ENCODE measurements around the gene CCNI2.

Gene CCNI2

GRCh38 chr5:132766020-132766805 is 19.0 kb downstream of the CCNI2 start:
- no peak for DNase-seq

GRCh38 chr5:132766806-132767055 is 19.5 kb downstream of the CCNI2 start:
- DNase-seq, result no peak

- DNase-seq, result peak; percentile 45
Measured at GRCh38 chr5:132767150-132767549, 19.9 kb downstream of the CCNI2 start.

- DNase-seq, result no peak
Measured at GRCh38 chr5:132768485-132768868, 21.3 kb downstream of the CCNI2 start.

- DNase-seq, result no peak
Measured at GRCh38 chr5:132770476-132771159, 23.4 kb downstream of the CCNI2 start.

- no peak for DNase-seq
Measured at GRCh38 chr5:132771503-132771998, 24.3 kb downstream of the CCNI2 start.

- DNase-seq, result no peak
Measured at GRCh38 chr5:132772291-132773070, 25.3 kb downstream of the CCNI2 start.

GRCh38 chr5:132773114-132773513 is 25.9 kb downstream of the CCNI2 start:
- DNase-seq, result no peak

GRCh38 chr5:132773601-132774355 is 26.6 kb downstream of the CCNI2 start:
- DNase-seq, result no peak

GRCh38 chr5:132774406-132774805 is 27.2 kb downstream of the CCNI2 start:
- DNase-seq, result no peak

- DNase-seq, result no peak
Measured at GRCh38 chr5:132774896-132775295, 27.7 kb downstream of the CCNI2 start.

- no peak for DNase-seq
Measured at GRCh38 chr5:132775476-132775961, 28.3 kb downstream of the CCNI2 start.

- DNase-seq, result no peak
Measured at GRCh38 chr5:132776131-132776937, 29.1 kb downstream of the CCNI2 start.

- DNase-seq, result no peak
Measured at GRCh38 chr5:132776938-132777208, 29.6 kb downstream of the CCNI2 start.

GRCh38 chr5:132777209-132778069 is 30.2 kb downstream of the CCNI2 start, which contains the start of gene SEPTIN8:
Gene SEPTIN8, minus strand, starts transcription at chr5:132777239. Its CDS starts 102 bp downstream, at chr5:132777137.
- DNase-seq, result no peak

GRCh38 chr5:132778129-132778528 is 30.9 kb downstream of the CCNI2 start:
- no peak for DNase-seq

- no peak for DNase-seq
Measured at GRCh38 chr5:132778856-132779255, 31.6 kb downstream of the CCNI2 start.

- no peak for DNase-seq
Measured at GRCh38 chr5:132779961-132780360, 32.7 kb downstream of the CCNI2 start.

- no peak for DNase-seq
Measured at GRCh38 chr5:132780577-132780976, 33.4 kb downstream of the CCNI2 start.

GRCh38 chr5:132781029-132781428 is 33.8 kb downstream of the CCNI2 start:
- DNase-seq, result no peak

- DNase-seq, result no peak
Measured at GRCh38 chr5:132782101-132782500, 34.9 kb downstream of the CCNI2 start.
